Fibroblast of pulmonary artery (primary cell): ENCODE measurements around the gene PTPRA.

Source experiments
- DNase-seq: peaks from one replicate; pipeline ENCODE4 v3.0.0-alpha.2; 2010; ENCODE audit warnings: low read depth
- H3K4me3 ChIP-seq: replicated peaks from 2 replicates; pipeline ENCODE4 v1.5.1; 2011; ENCODE audit warnings: low read depth, mild to moderate bottlenecking, control low read depth, low read length, moderate library complexity
- TF ChIP-seq, protein P1 (sequence below): IDR thresholded peaks from 2 replicates; pipeline ENCODE4 v1.5.1; 2011; ENCODE audit warnings: mild to moderate bottlenecking, control low read depth, low read length, inconsistent platforms; ENCODE audit errors: missing control alignments

Gene PTPRA

DNA sequence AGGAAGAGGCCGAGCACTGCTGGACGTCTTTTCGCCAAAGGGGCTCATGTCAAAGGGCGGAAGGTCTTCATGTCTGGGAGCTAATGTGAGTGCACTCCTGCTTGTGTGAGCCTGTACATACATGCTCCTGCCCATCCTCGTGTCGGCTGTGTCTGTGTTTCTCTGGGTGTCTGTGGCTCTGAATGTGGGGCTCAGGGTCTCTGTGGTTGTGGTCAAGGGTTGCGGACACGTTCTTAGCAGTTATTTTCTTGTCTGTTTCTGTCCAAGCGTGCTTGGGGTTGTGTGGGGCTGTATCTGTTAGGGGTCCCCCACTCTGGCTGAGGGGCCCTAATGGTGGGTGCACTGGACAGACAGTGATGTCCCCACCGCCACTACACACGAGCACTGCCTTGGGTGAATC is 208.4 kb downstream of the PTPRA start:
- TF ChIP-seq, protein P1, sequence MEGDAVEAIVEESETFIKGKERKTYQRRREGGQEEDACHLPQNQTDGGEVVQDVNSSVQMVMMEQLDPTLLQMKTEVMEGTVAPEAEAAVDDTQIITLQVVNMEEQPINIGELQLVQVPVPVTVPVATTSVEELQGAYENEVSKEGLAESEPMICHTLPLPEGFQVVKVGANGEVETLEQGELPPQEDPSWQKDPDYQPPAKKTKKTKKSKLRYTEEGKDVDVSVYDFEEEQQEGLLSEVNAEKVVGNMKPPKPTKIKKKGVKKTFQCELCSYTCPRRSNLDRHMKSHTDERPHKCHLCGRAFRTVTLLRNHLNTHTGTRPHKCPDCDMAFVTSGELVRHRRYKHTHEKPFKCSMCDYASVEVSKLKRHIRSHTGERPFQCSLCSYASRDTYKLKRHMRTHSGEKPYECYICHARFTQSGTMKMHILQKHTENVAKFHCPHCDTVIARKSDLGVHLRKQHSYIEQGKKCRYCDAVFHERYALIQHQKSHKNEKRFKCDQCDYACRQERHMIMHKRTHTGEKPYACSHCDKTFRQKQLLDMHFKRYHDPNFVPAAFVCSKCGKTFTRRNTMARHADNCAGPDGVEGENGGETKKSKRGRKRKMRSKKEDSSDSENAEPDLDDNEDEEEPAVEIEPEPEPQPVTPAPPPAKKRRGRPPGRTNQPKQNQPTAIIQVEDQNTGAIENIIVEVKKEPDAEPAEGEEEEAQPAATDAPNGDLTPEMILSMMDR: no peak
- no peak overlapping the region for H3K4me3 ChIP-seq

DNA sequence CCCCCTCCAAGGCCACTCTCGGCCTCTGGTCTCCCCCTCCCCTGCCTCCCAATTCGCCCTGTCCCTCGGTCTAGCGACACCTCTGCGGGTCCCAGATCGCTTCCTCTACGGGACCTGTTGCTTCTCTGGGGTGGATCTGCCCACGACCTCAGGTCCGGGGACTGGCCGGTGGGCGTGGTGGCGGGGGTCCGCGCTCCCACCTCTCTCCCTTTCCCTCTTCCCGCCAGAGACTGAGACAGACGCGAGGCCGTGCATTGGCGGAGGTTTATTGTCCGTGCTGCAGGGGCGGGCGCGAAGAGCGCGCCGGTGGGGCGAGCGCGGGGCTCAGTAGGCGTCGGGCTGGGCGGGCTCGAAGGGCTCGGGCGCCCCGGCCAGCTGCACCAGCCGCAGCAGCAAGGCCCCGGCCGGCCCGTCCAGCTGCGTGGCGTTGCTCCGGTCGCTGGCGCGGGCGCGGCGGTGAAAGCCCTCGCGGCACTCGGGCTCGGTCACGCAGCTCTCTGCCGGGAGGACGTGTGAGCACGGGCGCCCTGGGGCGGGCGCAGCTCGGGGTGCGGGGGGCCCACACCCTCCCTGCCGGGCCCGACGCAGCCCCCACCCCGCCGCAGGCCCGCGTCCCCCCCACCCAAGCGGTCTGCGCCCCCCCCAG is 209.1 kb downstream of the PTPRA start:
- H3K4me3 ChIP-seq: no peak overlapping the region
- DNase-seq: no peak
- TF ChIP-seq, protein P1: no peak

More for the DNA sequence above, 208.4 kb downstream of the PTPRA start:
- no peak for DNase-seq

DNA sequence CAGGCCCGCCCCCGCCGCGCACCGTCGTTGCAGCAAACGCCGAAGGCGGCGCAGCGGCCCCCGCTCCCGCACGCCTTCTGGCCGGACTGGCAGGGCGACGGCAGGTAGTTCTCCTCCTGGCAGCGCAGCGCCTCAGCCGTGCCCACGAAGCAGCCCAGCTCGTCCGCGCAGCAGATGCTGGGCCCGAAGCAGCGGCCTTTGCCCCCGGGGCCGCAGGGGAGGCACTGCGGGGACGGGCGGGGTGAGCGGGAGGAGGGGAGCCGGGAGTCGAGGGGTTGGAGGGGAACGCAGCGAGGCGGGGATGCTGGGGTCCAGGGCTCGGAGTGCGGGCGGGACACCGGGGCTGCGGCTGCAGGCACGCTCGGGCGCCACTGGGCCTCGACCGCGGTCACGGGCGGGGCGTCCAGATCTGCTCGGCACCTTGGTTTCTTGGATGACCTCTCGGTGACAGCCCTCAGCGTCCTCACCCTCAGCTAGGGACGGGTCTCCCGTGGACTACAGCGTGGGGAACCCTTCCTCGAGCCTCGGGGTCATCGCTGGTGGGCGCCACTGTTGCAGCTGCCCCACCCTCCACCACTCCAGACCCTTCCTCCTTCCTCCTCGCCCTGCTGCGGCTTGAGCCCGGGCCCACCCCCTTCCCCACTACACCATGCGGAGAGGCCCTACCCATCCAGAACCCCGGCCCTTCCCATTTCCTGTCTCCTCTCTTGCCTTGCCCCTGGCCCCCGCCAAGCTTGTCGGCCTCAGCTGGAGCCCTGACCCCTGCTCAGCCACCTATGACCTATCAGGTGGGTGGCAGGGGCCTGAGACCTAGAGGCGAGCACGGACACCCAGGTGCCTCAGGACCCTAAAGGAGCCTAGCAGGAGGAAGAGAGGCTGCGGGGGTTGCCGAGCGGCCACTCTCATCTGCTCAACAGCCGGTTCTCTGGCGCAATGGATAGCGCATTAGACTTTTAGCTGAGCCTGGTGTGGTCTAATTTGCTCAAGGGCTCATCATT is 210.0 kb downstream of the PTPRA start:
- DNase-seq: no peak
- no peak overlapping the region for H3K4me3 ChIP-seq
- TF ChIP-seq, protein P1: no peak

DNA sequence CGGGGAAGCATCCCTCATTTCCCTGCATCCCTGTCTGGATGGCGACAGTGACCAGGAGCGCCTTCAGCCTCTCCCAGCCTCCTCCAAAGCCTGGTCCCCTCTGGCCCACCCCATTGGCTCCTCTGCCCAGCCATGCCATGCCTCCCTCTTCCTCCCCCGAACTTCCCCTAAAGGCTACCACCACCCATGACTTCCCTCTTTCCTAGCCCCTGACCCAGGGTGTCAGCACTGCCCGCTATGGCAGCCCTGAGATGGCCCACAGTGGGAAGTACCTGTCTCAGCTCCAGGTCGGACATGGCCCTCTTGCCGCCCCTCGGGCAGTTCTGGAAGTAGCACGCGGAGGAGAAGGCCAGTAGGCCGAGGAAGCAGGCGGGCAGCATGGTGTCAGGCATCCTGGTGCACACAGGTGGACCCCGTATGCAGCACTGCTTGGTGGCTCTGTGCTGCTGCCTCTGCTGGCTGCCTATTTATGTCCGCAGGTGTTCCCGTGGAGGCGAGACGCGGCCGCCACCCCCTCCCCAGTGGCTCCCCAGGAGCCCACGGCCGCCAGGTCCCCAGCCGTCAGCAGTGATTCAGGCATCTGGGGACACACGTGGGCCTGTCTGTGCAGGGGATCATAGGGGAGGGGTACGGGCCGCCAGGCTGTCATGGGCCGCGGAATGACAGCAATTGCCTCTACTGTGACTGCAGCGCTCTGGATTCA is 211.2 kb downstream of the PTPRA start, which contains the start of gene AVP:
TSS of gene AVP (minus strand) at position 442 of the 703 bp plus-strand sequence. CDS start at position 392, 50 bp downstream.
- TF ChIP-seq, protein P1: no peak
- H3K4me3 ChIP-seq: no peak within 1 kb of the TSS
- DNase-seq: no peak

DNA sequence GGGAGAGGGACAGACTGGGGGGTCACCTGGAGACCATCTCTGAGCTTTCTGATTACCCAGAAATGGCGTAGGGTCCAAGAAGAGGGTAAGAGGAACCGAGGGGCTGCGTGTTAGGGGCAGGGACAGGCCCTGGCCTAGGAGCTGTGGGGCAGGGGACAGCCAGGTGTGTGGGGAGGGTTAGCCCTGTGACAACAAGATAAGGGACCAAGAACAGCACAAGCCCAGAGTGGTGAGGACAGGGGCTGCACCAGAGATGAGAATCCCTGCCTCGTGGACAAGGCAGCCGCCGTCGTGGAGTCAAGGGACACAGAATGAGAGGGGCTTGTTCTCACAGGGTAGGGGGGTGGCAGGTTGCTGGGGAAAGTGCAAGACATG is 211.7 kb downstream of the PTPRA start:
- no peak for DNase-seq
- TF ChIP-seq, protein P1: no peak

DNA sequence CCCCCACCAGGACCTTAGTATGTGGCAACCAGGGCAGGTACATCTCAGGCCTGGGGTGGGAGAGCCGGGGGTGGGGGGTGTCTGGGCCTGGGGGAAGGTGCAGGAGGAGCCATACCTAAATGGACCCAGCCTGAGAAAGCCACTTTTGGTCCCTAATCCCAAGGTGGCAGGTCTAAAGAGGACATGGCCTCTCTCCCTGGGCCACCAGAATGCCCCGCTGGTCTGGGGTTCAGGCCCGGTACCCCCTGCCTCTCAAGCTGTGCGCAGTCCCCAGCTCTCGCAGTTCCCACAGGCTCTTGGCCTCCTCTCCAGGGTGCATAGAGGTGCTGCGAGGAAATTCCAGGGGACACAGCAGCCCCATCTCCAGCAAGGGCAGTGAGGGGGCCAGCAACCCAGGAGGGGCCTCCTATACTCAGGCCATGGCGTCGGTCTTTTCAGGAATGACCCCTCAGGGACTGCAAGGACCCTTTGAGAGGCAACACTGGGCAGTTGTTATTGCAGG is 212.3 kb downstream of the PTPRA start:
- H3K4me3 ChIP-seq: no peak overlapping the region
- no peak for DNase-seq
- TF ChIP-seq, protein P1: no peak

More for the DNA sequence above, 211.7 kb downstream of the PTPRA start:
- H3K4me3 ChIP-seq: no peak overlapping the region
